A549 treated with RU486 at 1 μM for 4 hours (cell line): ENCODE data around the gene HLA-C. TPM values are rescaled to one million over a fixed set of nuclear protein-coding genes. Genes with fewer than 3 reads are reported as not detected.

Source experiments
- total RNA-seq: library from RNA; stranded (reverse); fragments of 200-300 nt; extraction: Qiagen RNA extraction; gene quantifications from 5 replicates; pipeline ENCODE4 v1.2.3, GENCODE V29; 2022; ENCODE audit warnings: low read depth

The HLA-C gene
- total RNA-seq, result 44.7 to 60.0 TPM (median 50.9 TPM) in 5 replicates

DNA sequence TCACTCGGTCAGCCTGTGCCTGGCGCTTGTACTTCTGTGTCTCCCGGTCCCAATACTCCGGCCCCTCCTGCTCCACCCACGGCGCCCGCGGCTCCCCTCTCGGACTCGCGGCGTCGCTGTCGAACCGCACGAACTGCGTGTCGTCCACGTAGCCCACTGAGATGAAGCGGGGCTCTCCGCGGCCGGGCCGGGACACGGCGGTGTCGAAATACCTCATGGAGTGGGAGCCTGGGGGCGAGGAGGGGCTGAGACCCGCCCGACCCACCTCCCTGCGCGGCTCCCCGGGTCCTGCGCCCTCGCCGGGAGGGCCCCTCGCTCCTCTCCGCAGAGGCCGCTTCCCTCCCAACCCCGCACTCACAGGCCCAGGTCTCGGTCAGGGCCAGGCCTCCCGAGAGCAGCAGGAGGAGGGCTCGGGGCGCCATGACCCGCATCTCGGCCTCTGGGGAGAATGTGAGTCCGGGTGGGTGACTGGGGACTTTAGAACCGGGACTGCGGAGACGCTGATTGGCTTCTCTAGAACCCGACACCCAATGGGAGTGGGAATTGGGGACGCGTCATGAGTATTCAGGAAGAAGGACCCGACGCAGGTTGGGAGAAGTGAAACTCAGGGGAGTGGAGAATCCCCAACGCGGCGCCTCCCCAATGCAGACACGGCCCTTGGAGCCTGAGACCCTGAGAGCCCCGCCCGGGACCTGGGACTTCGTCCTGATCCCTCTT, at the start of gene HLA-C:
Gene HLA-C (minus strand): TSS at position 452 of the 717 bp plus-strand sequence. CDS start 21 bp downstream, at position 431.

Other genes with a start within 250 kb of the HLA-C start
- not detected in 5 replicates for gene C6orf15, start 159.5 kb downstream of the HLA-C start, total RNA-seq
- 3.0 to 4.4 TPM (median 4.1 TPM) in 5 replicates for gene PSORS1C1, start 157.3 kb downstream of the HLA-C start, total RNA-seq
- not detected in 5 replicates for gene CDSN, start 151.6 kb downstream of the HLA-C start, total RNA-seq
- gene PSORS1C2, start 133.0 kb downstream of the HLA-C start, total RNA-seq, result not detected in 5 replicates
- gene CCHCR1, start 114.3 kb downstream of the HLA-C start, total RNA-seq, result 6.5 to 7.3 TPM (median 6.7 TPM) in 5 replicates
- gene TCF19, start 113.5 kb downstream of the HLA-C start, total RNA-seq, result 12.1 to 15.0 TPM (median 13.7 TPM) in 5 replicates
- gene POU5F1, start 101.4 kb downstream of the HLA-C start, total RNA-seq, result 2.8 to 6.0 TPM (median 4.1 TPM) in 5 replicates
- gene HLA-B, start 85.1 kb upstream of the HLA-C start, total RNA-seq, result 24.5 to 36.5 TPM (median 29.0 TPM) in 5 replicates
- 25.6 to 27.7 TPM (median 26.8 TPM) in 5 replicates for gene MICA, start 131.5 kb upstream of the HLA-C start, total RNA-seq
- 6.0 to 8.4 TPM (median 7.5 TPM) in 5 replicates for gene MICB, start 226.1 kb upstream of the HLA-C start, total RNA-seq